ENCODE results near the gene LRTM2. TPM values are rescaled to one million over a fixed set of nuclear protein-coding genes. Genes with fewer than 3 reads are reported as not detected.

The LRTM2 gene
- total RNA-seq, 4 donors from 2014 or later: not detected

DNA sequence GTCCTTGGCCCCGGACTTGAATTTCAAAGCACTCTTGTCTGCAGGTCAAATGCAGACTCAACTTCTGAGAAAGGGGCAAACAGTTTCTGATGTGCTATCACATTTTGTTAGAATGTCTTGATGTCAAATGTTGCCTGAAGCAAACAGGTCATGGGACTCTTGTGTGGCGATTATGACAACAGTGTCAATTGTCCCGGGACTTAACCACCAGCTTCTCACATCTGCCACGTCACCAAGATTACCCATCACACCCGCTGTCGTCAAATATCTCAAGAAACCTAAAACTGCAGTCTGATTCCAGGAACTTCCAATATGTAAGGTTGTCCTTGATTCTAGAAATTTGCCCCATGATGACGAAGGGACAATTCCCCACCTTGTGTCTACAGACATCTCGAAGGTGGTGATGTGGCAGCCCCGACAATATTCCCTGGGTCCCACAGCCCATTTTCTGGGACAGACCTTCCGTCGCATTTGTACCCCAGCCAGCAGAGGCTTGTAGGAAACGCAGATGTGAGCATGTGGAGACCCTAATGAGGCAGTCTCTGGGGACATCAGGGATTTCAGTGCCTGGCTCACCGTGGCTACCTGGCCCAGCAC is 21.3 kb downstream of the LRTM2 start:
- TF ChIP-seq, protein P1, sequence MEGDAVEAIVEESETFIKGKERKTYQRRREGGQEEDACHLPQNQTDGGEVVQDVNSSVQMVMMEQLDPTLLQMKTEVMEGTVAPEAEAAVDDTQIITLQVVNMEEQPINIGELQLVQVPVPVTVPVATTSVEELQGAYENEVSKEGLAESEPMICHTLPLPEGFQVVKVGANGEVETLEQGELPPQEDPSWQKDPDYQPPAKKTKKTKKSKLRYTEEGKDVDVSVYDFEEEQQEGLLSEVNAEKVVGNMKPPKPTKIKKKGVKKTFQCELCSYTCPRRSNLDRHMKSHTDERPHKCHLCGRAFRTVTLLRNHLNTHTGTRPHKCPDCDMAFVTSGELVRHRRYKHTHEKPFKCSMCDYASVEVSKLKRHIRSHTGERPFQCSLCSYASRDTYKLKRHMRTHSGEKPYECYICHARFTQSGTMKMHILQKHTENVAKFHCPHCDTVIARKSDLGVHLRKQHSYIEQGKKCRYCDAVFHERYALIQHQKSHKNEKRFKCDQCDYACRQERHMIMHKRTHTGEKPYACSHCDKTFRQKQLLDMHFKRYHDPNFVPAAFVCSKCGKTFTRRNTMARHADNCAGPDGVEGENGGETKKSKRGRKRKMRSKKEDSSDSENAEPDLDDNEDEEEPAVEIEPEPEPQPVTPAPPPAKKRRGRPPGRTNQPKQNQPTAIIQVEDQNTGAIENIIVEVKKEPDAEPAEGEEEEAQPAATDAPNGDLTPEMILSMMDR (IDR thresholded peaks at IDR 0.05): no peak
- DNase-seq (ENCODE audit: low spot score) (no peak), ATAC-seq (ENCODE audit: low FRiP score) (no peak)

DNA sequence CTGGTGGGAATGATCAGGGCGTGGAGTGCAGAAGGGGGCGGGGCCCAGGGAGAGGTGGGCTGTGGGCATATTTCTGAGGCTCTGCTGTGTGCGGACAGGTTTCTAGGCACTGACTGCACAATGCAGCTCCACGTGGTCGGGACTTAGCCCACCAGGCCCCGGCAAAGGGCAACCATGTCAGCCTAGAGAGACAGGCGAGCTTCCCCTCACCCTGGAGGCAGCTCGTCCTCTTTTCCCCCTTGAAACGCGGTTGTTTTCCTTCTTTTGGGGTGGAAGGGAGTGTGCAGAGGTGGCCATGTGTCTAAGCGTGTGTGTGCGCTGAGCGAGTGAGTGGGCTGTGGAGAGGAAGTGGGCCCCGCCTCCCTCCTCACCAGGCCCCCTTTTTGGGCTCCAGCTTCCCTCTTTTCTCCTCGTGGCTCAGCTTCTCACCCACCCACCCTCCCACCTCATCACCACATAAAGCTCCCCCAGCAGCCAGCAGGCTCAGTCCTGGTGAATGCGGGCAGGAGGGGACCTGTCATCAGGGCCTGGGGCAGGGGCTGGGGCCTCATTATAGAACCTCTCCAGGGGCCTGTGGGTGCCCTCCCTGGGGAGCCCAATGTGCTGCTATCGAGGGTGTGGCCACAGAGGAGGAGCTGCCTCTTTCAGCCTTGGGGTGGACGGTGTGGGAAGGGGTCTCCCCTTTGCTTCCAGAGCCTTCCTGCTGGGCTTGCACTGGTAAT is 22.0 kb downstream of the LRTM2 start:
- no peak for DNase-seq (ENCODE audit: low spot score)
- TF ChIP-seq, protein P1 (IDR thresholded peaks at IDR 0.05): no peak
- ATAC-seq (ENCODE audit: low FRiP score): no peak

- TF ChIP-seq, protein P1 (IDR thresholded peaks at IDR 0.05): no peak
- no peak for ATAC-seq (ENCODE audit: low FRiP score)
Measured at GRCh38 chr12:1842905-1843640, 22.7 kb downstream of the LRTM2 start.

DNA sequence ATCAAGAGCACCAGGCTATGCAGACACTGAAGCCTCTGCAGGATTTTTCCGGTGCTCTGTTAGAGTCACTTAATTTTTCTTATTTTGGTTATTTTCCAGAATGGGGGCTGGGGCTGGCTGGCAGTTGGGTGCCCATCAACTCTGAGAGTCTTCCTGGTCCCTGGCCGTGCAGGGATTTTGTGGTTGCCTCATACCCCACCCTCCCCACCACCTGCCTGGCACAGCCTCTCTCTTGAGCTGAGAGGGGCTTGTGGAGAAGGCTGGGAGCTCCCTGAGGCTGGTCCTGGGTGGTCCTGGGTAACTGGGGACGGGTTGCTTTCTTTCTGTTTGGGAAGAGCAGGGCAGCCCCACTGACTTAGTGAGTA is 23.3 kb downstream of the LRTM2 start:
- no peak for DNase-seq (ENCODE audit: low spot score)
- no peak for ATAC-seq (ENCODE audit: low FRiP score)
- TF ChIP-seq, protein P1 (IDR thresholded peaks at IDR 0.05): no peak

More at GRCh38 chr12:1842905-1843640, 22.7 kb downstream of the LRTM2 start:
- DNase-seq (ENCODE audit: low spot score): no peak

DNA sequence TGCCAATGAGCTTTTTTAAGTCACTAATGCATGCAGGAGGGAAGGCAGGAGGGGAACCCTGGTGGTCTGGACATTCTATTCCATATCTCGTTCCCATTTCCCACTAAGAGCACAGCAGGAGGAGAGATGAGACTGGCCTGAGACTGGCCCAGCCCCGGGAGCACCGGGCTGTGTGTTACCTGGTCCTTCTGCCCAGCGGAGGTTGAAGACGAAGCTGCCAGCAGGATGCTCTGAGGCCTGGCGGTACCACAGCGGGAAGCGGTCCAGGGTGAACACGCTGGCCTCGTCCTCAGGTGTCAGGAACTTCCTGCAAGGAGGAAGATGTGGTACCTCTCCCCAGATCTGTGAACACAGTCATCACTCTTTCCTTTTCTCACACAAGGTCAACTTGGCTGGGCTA is 23.9 kb downstream of the LRTM2 start:
- DNase-seq (ENCODE audit: low spot score) (no peak), ATAC-seq (ENCODE audit: low FRiP score) (no peak)
- TF ChIP-seq, protein P1 (IDR thresholded peaks at IDR 0.05): no peak

DNA sequence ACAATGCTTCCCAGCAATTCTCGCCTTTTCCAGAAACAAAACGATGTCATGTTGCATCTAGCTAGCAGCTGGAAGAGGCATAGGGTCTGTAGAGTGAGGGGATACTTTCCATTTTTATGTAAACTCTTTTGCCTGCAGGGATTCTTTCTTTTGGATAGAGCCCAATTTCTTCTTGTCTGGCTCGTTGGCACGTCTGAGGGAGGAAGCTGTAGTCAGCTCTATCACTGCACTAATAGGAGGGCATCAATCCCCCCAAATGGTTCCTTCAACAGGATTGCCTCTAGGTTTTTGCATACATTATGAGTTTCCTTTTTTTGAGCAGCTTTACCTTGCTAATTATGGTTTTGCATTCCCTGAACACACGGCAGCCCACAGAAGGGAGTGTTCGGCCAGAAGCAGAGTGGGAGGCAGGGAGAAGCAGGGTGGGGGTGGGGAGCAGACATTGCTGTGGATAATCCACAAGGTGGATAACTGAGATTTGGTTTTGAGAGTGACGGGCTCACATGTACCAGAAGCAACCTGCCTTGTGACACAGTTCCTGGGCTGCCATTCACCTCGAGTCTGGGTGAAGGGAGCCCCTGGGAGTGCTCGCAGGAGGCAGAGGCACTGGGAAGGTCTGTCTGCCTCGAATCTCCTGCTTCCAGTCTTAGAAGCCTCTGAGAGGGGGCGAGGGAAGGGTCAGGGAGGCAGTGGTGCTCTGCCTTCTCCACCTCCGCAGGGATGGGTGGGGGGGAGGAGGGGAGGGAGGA is 24.5 kb downstream of the LRTM2 start:
- DNase-seq (ENCODE audit: low spot score) (no peak), ATAC-seq (ENCODE audit: low FRiP score) (no peak)
- TF ChIP-seq, protein P1 (IDR thresholded peaks at IDR 0.05): no peak

Measured in omental fat pad (tissue), 4 donors.